ENCODE results near the gene AATF.
"Not testable (repeated sequence)": the region's sequence is repeated elsewhere in the genome, so short reads cannot be mapped to it uniquely, and the experiment has no call there.

AATF gene

GRCh38 chr17:37066322-37067255 is 117.8 kb downstream of the AATF start:
- Histone ChIP-seq H3K9me3 (ENCODE audit: severe bottlenecking) (no peaks in the 10 kb centered on the region), H3K27ac (ENCODE audit: poor library complexity, severe bottlenecking) (no peak overlapping the region), H3K36me3 (ENCODE audit: low read depth) (no peaks in the 10 kb centered on the region), H3K27me3 (ENCODE audit: insufficient read depth, poor library complexity, severe bottlenecking) (no peaks in the 10 kb centered on the region), H3K4me3 (ENCODE audit: severe bottlenecking) (no peak overlapping the region), H3K4me1 (ENCODE audit: insufficient read depth, poor library complexity, severe bottlenecking) (peaks cover 5% of the 10 kb centered on the region)
- DNase-seq (ENCODE audit: low spot score) (no peak), ATAC-seq (ENCODE audit: low read depth) (no peak)
- TF ChIP-seq CTCF (IDR thresholded peaks at IDR 0.05; ENCODE audit: poor library complexity, severe bottlenecking): no peak

GRCh38 chr17:37067555-37068111 is 118.9 kb downstream of the AATF start:
- Histone ChIP-seq H3K9me3 (ENCODE audit: severe bottlenecking) (no peaks in the 10 kb centered on the region), H3K36me3 (ENCODE audit: low read depth) (no peaks in the 10 kb centered on the region), H3K4me3 (ENCODE audit: severe bottlenecking) (no peak overlapping the region), H3K4me1 (ENCODE audit: insufficient read depth, poor library complexity, severe bottlenecking) (peaks cover 5% of the 10 kb centered on the region), H3K27me3 (ENCODE audit: insufficient read depth, poor library complexity, severe bottlenecking) (no peaks in the 10 kb centered on the region), H3K27ac (ENCODE audit: poor library complexity, severe bottlenecking) (no peak overlapping the region)
- ATAC-seq (ENCODE audit: low read depth) (peak; percentile 98), DNase-seq (ENCODE audit: low spot score) (no peak)
- TF ChIP-seq CTCF (IDR thresholded peaks at IDR 0.05; ENCODE audit: poor library complexity, severe bottlenecking): no peak

GRCh38 chr17:37068266-37068665 is 119.5 kb downstream of the AATF start:
- Histone ChIP-seq H3K4me1 (ENCODE audit: insufficient read depth, poor library complexity, severe bottlenecking) (peaks cover 5% of the 10 kb centered on the region), H3K36me3 (ENCODE audit: low read depth) (no peaks in the 10 kb centered on the region), H3K4me3 (ENCODE audit: severe bottlenecking) (no peak overlapping the region), H3K27ac (ENCODE audit: poor library complexity, severe bottlenecking) (no peak overlapping the region), H3K27me3 (ENCODE audit: insufficient read depth, poor library complexity, severe bottlenecking) (no peaks in the 10 kb centered on the region), H3K9me3 (ENCODE audit: severe bottlenecking) (no peaks in the 10 kb centered on the region)
- no peak for ATAC-seq (ENCODE audit: low read depth)
- DNase-seq (ENCODE audit: low spot score): no peak
- no peak for TF ChIP-seq CTCF (IDR thresholded peaks at IDR 0.05; ENCODE audit: poor library complexity, severe bottlenecking)

- Histone ChIP-seq H3K4me3 (ENCODE audit: severe bottlenecking) (no peak overlapping the region), H3K36me3 (ENCODE audit: low read depth) (no peaks in the 10 kb centered on the region), H3K27me3 (ENCODE audit: insufficient read depth, poor library complexity, severe bottlenecking) (no peaks in the 10 kb centered on the region), H3K9me3 (ENCODE audit: severe bottlenecking) (no peaks in the 10 kb centered on the region), H3K4me1 (ENCODE audit: insufficient read depth, poor library complexity, severe bottlenecking) (peaks cover 5% of the 10 kb centered on the region), H3K27ac (ENCODE audit: poor library complexity, severe bottlenecking) (no peak overlapping the region)
- no peak for ATAC-seq (ENCODE audit: low read depth)
- DNase-seq (ENCODE audit: low spot score): no peak
- TF ChIP-seq CTCF (IDR thresholded peaks at IDR 0.05; ENCODE audit: poor library complexity, severe bottlenecking): no peak
Observed at GRCh38 chr17:37069087-37069486, 120.3 kb downstream of the AATF start.

- ATAC-seq (ENCODE audit: low read depth); H3K4me1 ChIP-seq (ENCODE audit: insufficient read depth, poor library complexity, severe bottlenecking); H3K9me3 ChIP-seq (ENCODE audit: severe bottlenecking); H3K36me3 ChIP-seq (ENCODE audit: low read depth); H3K27ac ChIP-seq (ENCODE audit: poor library complexity, severe bottlenecking); H3K4me3 ChIP-seq (ENCODE audit: severe bottlenecking); H3K27me3 ChIP-seq (ENCODE audit: insufficient read depth, poor library complexity, severe bottlenecking); DNase-seq (ENCODE audit: low spot score): not testable (repeated sequence)
Observed at GRCh38 chr17:37073464-37073863, 124.7 kb downstream of the AATF start.
